HepG2 (cell line): Measurements from ENCODE around the gene LCLAT1. TPM values are rescaled to one million over a fixed set of nuclear protein-coding genes. Genes with fewer than 3 reads are reported as not detected.

ENCODE experiments used
- ATAC-seq: fragments of 200-7000 bp; cut with Tn5 transposase; 3 replicates; pipeline ENCODE4 v1.9.1; 2020; ENCODE audit warnings: mild to moderate bottlenecking, moderate library complexity
- BruUV-seq: library from RNA; stranded (reverse); fragments of 400-500 nt; replicated peaks from 2 replicates; lab custom pipeline; 2021; lab: Mats Ljungman, UMichigan
- CTCF ChIA-PET: fragments of 300-600 bp; formaldehyde crosslinking; extraction: SDS; loops from one replicate; lab custom pipeline; 2021; ENCODE audit warnings: low total read pairs, inconsistent platforms, low intra/inter-chr PET ratio; lab: Yijun Ruan, JAX
- POLR2A ChIA-PET: fragments of 350-600 bp; sonication (Branson Sonifier 250); formaldehyde crosslinking; loops from one replicate; lab custom pipeline; 2020; ENCODE audit warnings: antibody characterized with exemption, inconsistent platforms; lab: Yijun Ruan, JAX
- DNase-seq: peaks from one replicate; pipeline ENCODE4 v3.0.0-alpha.2; 2015; ENCODE audit warnings: low spot score
- FAIRE-seq: peaks from 3 replicates; lab custom pipeline; 2011; peaks lifted over from hg19 to GRCh38; lab: Jason Lieb, UNC
- H2AFZ ChIP-seq: one replicate; pipeline ENCODE4 v1.6.1; 2011; ENCODE audit warnings: low read length, inconsistent platforms
- H3K27ac ChIP-seq: fragments of 300-600 bp; 3 replicates; pipeline ENCODE4 v1.8.0; 2011; ENCODE audit warnings: mixed run types, mild to moderate bottlenecking, mixed read lengths, low read length, inconsistent platforms; ENCODE audit not compliant: insufficient read depth; ENCODE audit errors: extremely low read length
- H3K27me3 ChIP-seq, 2 experiments: fragments of 200-600 bp in 1 of 2; 2 replicates in 1 of 2; 3 replicates in 1 of 2; pipeline versions ENCODE4 v1.6.0 to v1.8.0; 2011; ENCODE audit warnings: low read length in 2 of 2, mild to moderate bottlenecking in 2 of 2, moderate library complexity in 2 of 2, inconsistent platforms in 1 of 2; ENCODE audit not compliant: insufficient read depth in 2 of 2, control insufficient read depth in 1 of 2
- H3K36me3 ChIP-seq, 2 experiments: fragments of 200-600 bp in 1 of 2; replicated peaks in 1 of 2; 2 replicates in 1 of 2; 3 replicates in 1 of 2; pipeline versions ENCODE4 v1.5.1 to v1.8.0; 2011; ENCODE audit warnings: low read length in 2 of 2, inconsistent platforms in 1 of 2; ENCODE audit not compliant: insufficient read depth in 2 of 2, control insufficient read depth in 1 of 2
- H3K4me1 ChIP-seq: 2 replicates; pipeline ENCODE4 v1.5.1; 2012; ENCODE audit warnings: low read length, inconsistent platforms; ENCODE audit not compliant: insufficient read depth
- H3K4me2 ChIP-seq: 2 replicates; pipeline ENCODE4 v1.6.0; 2011; ENCODE audit warnings: low read depth, low read length, inconsistent platforms
- H3K4me3 ChIP-seq, 3 experiments: fragments of 200-600 bp in 1 of 3; sonication (generic), shearing (Covaris generic) in 1 of 3; replicated peaks in 1 of 3; 2 replicates each; pipeline ENCODE4 v1.5.1; 2011 to 2016; ENCODE audit warnings: low read length in 3 of 3, inconsistent platforms in 2 of 3, low read depth in 2 of 3, mild to moderate bottlenecking in 2 of 3, control low read depth in 1 of 3, mixed read lengths in 1 of 3; ENCODE audit not compliant: insufficient read depth in 1 of 3
- H3K79me2 ChIP-seq: one replicate; pipeline ENCODE4 v1.6.1; 2011; ENCODE audit warnings: low read length, inconsistent platforms; ENCODE audit not compliant: insufficient read depth
- H3K9ac ChIP-seq: 2 replicates; pipeline ENCODE4 v1.6.0; 2011; ENCODE audit warnings: mild to moderate bottlenecking, low read depth, low read length, inconsistent platforms; ENCODE audit not compliant: insufficient read depth
- H3K9me3 ChIP-seq: 2 replicates; pipeline ENCODE4 v1.5.1; 2012; ENCODE audit warnings: mild to moderate bottlenecking, low read length
- H4K20me1 ChIP-seq: 2 replicates; pipeline ENCODE4 v1.6.0; 2011; ENCODE audit warnings: inconsistent platforms, mild to moderate bottlenecking, low read length, moderate library complexity; ENCODE audit not compliant: insufficient read depth
- FOXA1 ChIP-seq, 2 experiments: fragments of 450-650 bp in 1 of 2; sonication (generic) in 1 of 2; formaldehyde crosslinking in 1 of 2; IDR thresholded peaks; 2 replicates each; pipeline versions ENCODE4 v1.4.0 to v1.6.1; 2016 to 2020; ENCODE audit warnings: missing genetic modification reagents in 1 of 2
- MED1 ChIP-seq: sonication (generic); formaldehyde crosslinking; IDR thresholded peaks from 2 replicates; pipeline ENCODE4 v1.4.0; 2020; ENCODE audit warnings: missing genetic modification reagents
- MED13 ChIP-seq: sonication (generic); formaldehyde crosslinking; IDR thresholded peaks from 2 replicates; pipeline ENCODE4 v1.5.0; 2020; ENCODE audit warnings: missing genetic modification reagents
- NR2F6 ChIP-seq, 2 experiments: IDR thresholded peaks; 2 replicates each; pipeline ENCODE4 v1.6.1; 2016; ENCODE audit warnings: antibody characterized with exemption in 1 of 2, mild to moderate bottlenecking in 1 of 2
- PHF20 ChIP-seq: sonication (generic); formaldehyde crosslinking; IDR thresholded peaks from 2 replicates; pipeline ENCODE4 v1.5.0; 2020; ENCODE audit warnings: mild to moderate bottlenecking, missing genetic modification reagents
- ZNF143 ChIP-seq: sonication (generic); formaldehyde crosslinking; IDR thresholded peaks from 2 replicates; pipeline ENCODE4 v1.4.0; 2020; ENCODE audit warnings: missing genetic modification reagents
- ZNF317 ChIP-seq: sonication (generic); formaldehyde crosslinking; IDR thresholded peaks from 2 replicates; pipeline ENCODE4 v1.5.0; 2020; ENCODE audit warnings: mild to moderate bottlenecking, missing genetic modification reagents
- ZNF33A ChIP-seq: sonication (generic); formaldehyde crosslinking; IDR thresholded peaks from 2 replicates; pipeline ENCODE4 v1.5.1; 2020; ENCODE audit warnings: missing genetic modification reagents, mild to moderate bottlenecking, moderate library complexity, borderline replicate concordance
- ZNF547 ChIP-seq: sonication (generic); formaldehyde crosslinking; IDR thresholded peaks from 2 replicates; pipeline ENCODE4 v1.5.1; 2020; ENCODE audit warnings: mild to moderate bottlenecking, missing genetic modification reagents
- ZNF556 ChIP-seq: sonication (generic); formaldehyde crosslinking; IDR thresholded peaks from 2 replicates; pipeline ENCODE4 v1.4.0; 2020; ENCODE audit warnings: mild to moderate bottlenecking, missing genetic modification reagents, borderline replicate concordance
- ZNF703 ChIP-seq: sonication (generic); formaldehyde crosslinking; IDR thresholded peaks from 2 replicates; pipeline ENCODE4 v1.5.1; 2020; ENCODE audit warnings: missing genetic modification reagents, mild to moderate bottlenecking, moderate library complexity, borderline replicate concordance
- ZNF883 ChIP-seq: sonication (generic); formaldehyde crosslinking; IDR thresholded peaks from 2 replicates; pipeline ENCODE4 v1.5.1; 2020; ENCODE audit warnings: mild to moderate bottlenecking, missing genetic modification reagents; ENCODE audit errors: not compliant biosample characterization
- WGBS: methylation state at CpG from one replicate; pipeline ENCODE4 v1.1.6; 2017; ENCODE audit warnings: low lambda C conversion rate; 5-methylcytosine and 5-hydroxymethylcytosine counted together
- in situ Hi-C: cut with HindIII; loops from 2 replicates; pipeline ENCODE4 v1.10.0; 2017; ENCODE audit warnings: low pct_unique_long_range_greater_than_20kb; ENCODE audit not compliant: extremely low pct_ligation_motif_present
- intact Hi-C: fragments of 100-400 bp; cut with micrococcal nuclease; formaldehyde crosslinking; loops from one replicate; pipeline ENCODE4 v1.10.0; 2022; ENCODE audit not compliant: unreplicated experiment
- polyA plus RNA-seq, 8 experiments: library from polyadenylated mRNA; depleted of rRNA in 3 of 8; stranded (reverse) in 7 of 8; unstranded in 1 of 8; fragments of >200 nt; fragmentation: Illumina TruSeq in 4 of 8; extraction: Trizol in 4 of 8; gene quantifications; 2 replicates each; pipeline versions ENCODE4 v1.2.1 to v1.2.3, GENCODE V29; 2011 to 2016; ENCODE audit warnings: low read depth in 4 of 8, missing spikeins in 1 of 8, mixed read lengths in 1 of 8; ENCODE audit not compliant: insufficient read depth in 1 of 8
- total RNA-seq, 5 experiments: library from RNA; depleted of rRNA; stranded (reverse); fragments of >200 nt; fragmentation: Illumina TruSeq; extraction: Trizol; gene quantifications; 2 replicates each; pipeline ENCODE4 v1.2.3, GENCODE V29; 2016; ENCODE audit warnings: low read depth in 1 of 5
- TF ChIP-seq, protein P1 (sequence below): sonication (generic); formaldehyde crosslinking; IDR thresholded peaks from 2 replicates; pipeline ENCODE4 v1.4.0; 2020; ENCODE audit warnings: missing genetic modification reagents
- TF ChIP-seq, protein P2 (sequence below): sonication (generic); formaldehyde crosslinking; IDR thresholded peaks from 2 replicates; pipeline ENCODE4 v1.4.0; 2020; ENCODE audit warnings: missing genetic modification reagents

LCLAT1 gene
- total and polyA plus RNA-seq, 2 of the 13 experiments (the other 11 are each of a cell fraction or from before 2014, with no cell fraction given): 18.0 to 28.0 TPM

GRCh38 chr2:30584116-30584515 lies 137.1 kb downstream of the LCLAT1 start:
- CTCF ChIA-PET: no interaction called here

DNA sequence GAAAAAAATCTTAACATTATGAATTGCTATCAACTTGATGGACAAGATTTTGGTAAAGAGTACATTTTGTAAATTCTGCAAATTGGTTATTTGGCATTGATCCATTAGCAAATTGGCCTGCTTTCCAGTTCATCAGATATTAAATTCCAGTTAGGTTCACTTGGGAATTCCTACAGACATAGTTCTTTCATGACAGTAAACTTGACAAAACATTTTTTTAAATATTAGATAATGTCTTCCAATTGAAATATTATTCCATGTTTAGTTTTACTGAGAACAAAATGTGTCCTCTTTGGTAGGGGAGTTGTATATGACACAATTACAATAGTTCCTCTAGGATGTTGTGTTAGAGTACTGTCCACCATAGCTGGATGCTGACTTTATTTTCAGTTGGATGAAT lies 141.9 kb downstream of the LCLAT1 start:
- POLR2A ChIA-PET: no interaction called here
- Histone ChIP-seq H3K9me3 (no peaks in the 10 kb centered on the region), H3K79me2 (no peaks in the 10 kb centered on the region), H2AFZ (no peak overlapping the region), H3K9ac (no peak overlapping the region), H3K4me2 (no peak overlapping the region), H3K4me1 (no peaks in the 10 kb centered on the region), H3K4me3 (no peak overlapping the region), H3K27me3 (no peaks in the 10 kb centered on the region; a peak in 1 of 5 replicates), H3K27ac (no peak overlapping the region), H4K20me1 (no peaks in the 10 kb centered on the region), H3K36me3 (peaks cover 0 to 1% of the 10 kb centered on the region in 2 experiments; a peak in 1 of 5 replicates)
- in situ Hi-C loops (no loop called here), intact Hi-C loops (no loop called here)
- CTCF ChIA-PET: no interaction called here
- FAIRE-seq: no peak
- DNase-seq: no peak
- no peak for TF ChIP-seq MED1 (CRISPR knock-in tag)
- no peak for TF ChIP-seq MED13 (CRISPR knock-in tag)
- no peak for TF ChIP-seq NR2F6 (IDR thresholded peaks at IDR 0.05)
- no peak for TF ChIP-seq NR2F6 (CRISPR knock-in tag; IDR thresholded peaks at IDR 0.05)
- TF ChIP-seq PHF20 (CRISPR knock-in tag): no peak
- TF ChIP-seq ZNF143 (CRISPR knock-in tag): no peak
- TF ChIP-seq, protein P1, sequence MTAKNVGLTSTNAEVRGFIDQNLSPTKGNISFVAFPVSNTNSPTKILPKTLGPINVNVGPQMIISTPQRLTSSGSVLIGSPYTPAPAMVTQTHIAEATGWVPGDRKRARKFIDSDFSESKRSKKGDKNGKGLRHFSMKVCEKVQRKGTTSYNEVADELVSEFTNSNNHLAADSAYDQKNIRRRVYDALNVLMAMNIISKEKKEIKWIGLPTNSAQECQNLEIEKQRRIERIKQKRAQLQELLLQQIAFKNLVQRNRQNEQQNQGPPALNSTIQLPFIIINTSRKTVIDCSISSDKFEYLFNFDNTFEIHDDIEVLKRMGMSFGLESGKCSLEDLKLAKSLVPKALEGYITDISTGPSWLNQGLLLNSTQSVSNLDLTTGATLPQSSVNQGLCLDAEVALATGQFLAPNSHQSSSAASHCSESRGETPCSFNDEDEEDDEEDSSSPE (CRISPR knock-in tag): no peak
- TF ChIP-seq, protein P2, sequence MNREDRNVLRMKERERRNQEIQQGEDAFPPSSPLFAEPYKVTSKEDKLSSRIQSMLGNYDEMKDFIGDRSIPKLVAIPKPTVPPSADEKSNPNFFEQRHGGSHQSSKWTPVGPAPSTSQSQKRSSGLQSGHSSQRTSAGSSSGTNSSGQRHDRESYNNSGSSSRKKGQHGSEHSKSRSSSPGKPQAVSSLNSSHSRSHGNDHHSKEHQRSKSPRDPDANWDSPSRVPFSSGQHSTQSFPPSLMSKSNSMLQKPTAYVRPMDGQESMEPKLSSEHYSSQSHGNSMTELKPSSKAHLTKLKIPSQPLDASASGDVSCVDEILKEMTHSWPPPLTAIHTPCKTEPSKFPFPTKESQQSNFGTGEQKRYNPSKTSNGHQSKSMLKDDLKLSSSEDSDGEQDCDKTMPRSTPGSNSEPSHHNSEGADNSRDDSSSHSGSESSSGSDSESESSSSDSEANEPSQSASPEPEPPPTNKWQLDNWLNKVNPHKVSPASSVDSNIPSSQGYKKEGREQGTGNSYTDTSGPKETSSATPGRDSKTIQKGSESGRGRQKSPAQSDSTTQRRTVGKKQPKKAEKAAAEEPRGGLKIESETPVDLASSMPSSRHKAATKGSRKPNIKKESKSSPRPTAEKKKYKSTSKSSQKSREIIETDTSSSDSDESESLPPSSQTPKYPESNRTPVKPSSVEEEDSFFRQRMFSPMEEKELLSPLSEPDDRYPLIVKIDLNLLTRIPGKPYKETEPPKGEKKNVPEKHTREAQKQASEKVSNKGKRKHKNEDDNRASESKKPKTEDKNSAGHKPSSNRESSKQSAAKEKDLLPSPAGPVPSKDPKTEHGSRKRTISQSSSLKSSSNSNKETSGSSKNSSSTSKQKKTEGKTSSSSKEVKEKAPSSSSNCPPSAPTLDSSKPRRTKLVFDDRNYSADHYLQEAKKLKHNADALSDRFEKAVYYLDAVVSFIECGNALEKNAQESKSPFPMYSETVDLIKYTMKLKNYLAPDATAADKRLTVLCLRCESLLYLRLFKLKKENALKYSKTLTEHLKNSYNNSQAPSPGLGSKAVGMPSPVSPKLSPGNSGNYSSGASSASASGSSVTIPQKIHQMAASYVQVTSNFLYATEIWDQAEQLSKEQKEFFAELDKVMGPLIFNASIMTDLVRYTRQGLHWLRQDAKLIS (CRISPR knock-in tag): no peak
- no peak for ATAC-seq
- BruUV-seq: no TSS peak

More at GRCh38 chr2:30584116-30584515, 137.1 kb downstream of the LCLAT1 start:
- DNase-seq (no peak), FAIRE-seq (no peak), ATAC-seq (no peak)
- intact Hi-C loops (no loop called here), in situ Hi-C loops (no loop called here)
- POLR2A ChIA-PET: no interaction called here
- 95% methylated on average over 4 of the region's 4 CpGs for WGBS
- Histone ChIP-seq H2AFZ (no peak overlapping the region), H3K9ac (no peak overlapping the region), H3K4me3 (no peak overlapping the region), H3K36me3 (peaks cover 0 to 3% of the 10 kb centered on the region in 2 experiments; a peak in 1 of 5 replicates), H4K20me1 (no peaks in the 10 kb centered on the region), H3K9me3 (no peaks in the 10 kb centered on the region), H3K4me2 (no peak overlapping the region), H3K79me2 (no peaks in the 10 kb centered on the region), H3K4me1 (no peaks in the 10 kb centered on the region), H3K27ac (no peak overlapping the region), H3K27me3 (no peaks in the 10 kb centered on the region; a peak in 1 of 5 replicates)
- TF ChIP-seq ZNF883 (CRISPR knock-in tag) (no peak), ZNF703 (CRISPR knock-in tag) (no peak), ZNF547 (CRISPR knock-in tag) (no peak), ZNF556 (CRISPR knock-in tag) (no peak), ZNF33A (no peak), ZNF317 (CRISPR knock-in tag) (no peak), FOXA1 (IDR thresholded peaks at IDR 0.05) (no peak), FOXA1 (CRISPR knock-in tag; IDR thresholded peaks at IDR 0.05) (no peak)
- no TSS peak for BruUV-seq
